ENCODE data around the gene CSK. TPM values are rescaled to one million over a fixed set of nuclear protein-coding genes. Genes with fewer than 3 reads are reported as not detected.

The CSK gene
- total RNA-seq, 1 experiment from 2014 or later = 49.2 TPM

DNA sequence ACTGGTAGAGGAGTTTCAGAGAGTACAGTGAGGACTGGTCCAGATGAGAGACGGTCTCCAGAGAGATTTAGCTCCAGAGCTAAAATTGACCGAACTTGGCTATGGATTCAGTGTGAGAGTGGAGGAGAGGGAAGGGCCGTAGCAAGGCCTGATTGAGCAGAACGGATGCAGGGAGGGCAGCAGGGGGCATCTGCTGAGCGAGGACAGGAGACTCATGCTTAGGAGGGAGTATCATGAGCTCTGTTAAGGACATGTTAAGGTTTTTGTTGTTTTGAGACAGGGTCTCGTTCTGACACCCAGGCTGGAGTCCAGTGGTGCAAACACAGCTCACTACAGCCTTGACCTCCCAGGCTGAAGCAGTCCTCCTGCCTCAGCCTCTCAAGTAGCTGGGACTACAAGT lies 23.1 kb downstream of the CSK start:
- Histone ChIP-seq H3K27ac (ENCODE audit: insufficient read length, low read depth, low read length) (no peak overlapping the region), H3K79me1 (ENCODE audit: insufficient read depth, low read depth, low read length, poor library complexity, severe bottlenecking) (no peaks in the 10 kb centered on the region), H2AFZ (ENCODE audit: low read length) (no peak overlapping the region), H3K79me2 (ENCODE audit: insufficient read depth, low read length) (no peaks in the 10 kb centered on the region), H4K20me1 (ENCODE audit: control insufficient read depth, insufficient read depth, insufficient read length) (no peaks in the 10 kb centered on the region), H3T11ph (ENCODE audit: low read length) (no peak overlapping the region), H3K27me3 (ENCODE audit: insufficient read depth, low read length) (no peaks in the 10 kb centered on the region), H3K18ac (ENCODE audit: insufficient read length, low read depth, low read length) (no peak overlapping the region), H3K23ac (ENCODE audit: insufficient read length, low read depth, low read length) (no peak overlapping the region), H3K4me2 (ENCODE audit: insufficient read depth, insufficient read length, low read length) (no peak overlapping the region), H3K4me1 (ENCODE audit: insufficient read depth, low read length) (no peaks in the 10 kb centered on the region), H3K23me2 (ENCODE audit: insufficient read length, low read depth, low read length, poor library complexity, severe bottlenecking) (no peaks in the 10 kb centered on the region), H2BK120ac (ENCODE audit: low read depth, low read length, poor library complexity, severe bottlenecking) (no peak overlapping the region), H3K9me3 (ENCODE audit: control insufficient read depth, low read depth, low read length) (no peaks in the 10 kb centered on the region), H2BK20ac (ENCODE audit: low read depth, low read length, poor library complexity, severe bottlenecking) (no peak overlapping the region), H4K91ac (ENCODE audit: insufficient read length, low read depth, low read length) (no peak overlapping the region), H3K14ac (ENCODE audit: insufficient read depth, low read length) (no peak overlapping the region), H3K9ac (ENCODE audit: extremely low read depth, insufficient read length, low read length) (no peak overlapping the region), H4K8ac (replicated peaks; ENCODE audit: insufficient read length, low read depth, low read length) (no peak overlapping the region), H2BK15ac (ENCODE audit: low read depth, low read length) (no peak overlapping the region), H3K56ac (ENCODE audit: insufficient read length, low read depth, low read length) (no peak overlapping the region), H2BK5ac (ENCODE audit: insufficient read length, low read length) (no peak overlapping the region), H2AK5ac (ENCODE audit: insufficient read length, low read length) (no peak overlapping the region), H4K5ac (ENCODE audit: insufficient read length, low read depth, low read length) (no peak overlapping the region), H2BK12ac (ENCODE audit: insufficient read length, low read depth, low read length) (no peak overlapping the region), H3K4ac (ENCODE audit: low read depth, low read length) (no peak overlapping the region)
- Mint-ChIP-seq H3K9me3 (no peaks in the 10 kb centered on the region), H3K36me3 (ENCODE audit: insufficient read depth in 1 of 3, low read depth in 3 of 3) (peaks cover 11 to 31% (median 30%) of the 10 kb centered on the region in 3 experiments; a peak in 5 of 7 replicates), H3K27me3 (ENCODE audit: low read depth) (0 out of 2 replicates have a peak, but pooled peaks cover 2% of the 10 kb centered on the region), H3K27ac (peak overlapping the region in 2 of 3 experiments; percentile 12 to 53; a peak in 3 of 7 replicates), H3K4me3 (no peak overlapping the region), H3K4me1 (peaks cover 11 to 22% of the 10 kb centered on the region in 2 experiments)
- TF ChIP-seq, protein P1, sequence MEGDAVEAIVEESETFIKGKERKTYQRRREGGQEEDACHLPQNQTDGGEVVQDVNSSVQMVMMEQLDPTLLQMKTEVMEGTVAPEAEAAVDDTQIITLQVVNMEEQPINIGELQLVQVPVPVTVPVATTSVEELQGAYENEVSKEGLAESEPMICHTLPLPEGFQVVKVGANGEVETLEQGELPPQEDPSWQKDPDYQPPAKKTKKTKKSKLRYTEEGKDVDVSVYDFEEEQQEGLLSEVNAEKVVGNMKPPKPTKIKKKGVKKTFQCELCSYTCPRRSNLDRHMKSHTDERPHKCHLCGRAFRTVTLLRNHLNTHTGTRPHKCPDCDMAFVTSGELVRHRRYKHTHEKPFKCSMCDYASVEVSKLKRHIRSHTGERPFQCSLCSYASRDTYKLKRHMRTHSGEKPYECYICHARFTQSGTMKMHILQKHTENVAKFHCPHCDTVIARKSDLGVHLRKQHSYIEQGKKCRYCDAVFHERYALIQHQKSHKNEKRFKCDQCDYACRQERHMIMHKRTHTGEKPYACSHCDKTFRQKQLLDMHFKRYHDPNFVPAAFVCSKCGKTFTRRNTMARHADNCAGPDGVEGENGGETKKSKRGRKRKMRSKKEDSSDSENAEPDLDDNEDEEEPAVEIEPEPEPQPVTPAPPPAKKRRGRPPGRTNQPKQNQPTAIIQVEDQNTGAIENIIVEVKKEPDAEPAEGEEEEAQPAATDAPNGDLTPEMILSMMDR (conservative IDR thresholded peaks at IDR 0.05) = no peak
- no peak for DNase-seq
- no CpG with 5 or more reads among the region's 6 CpGs for WGBS (ENCODE audit: extremely low coverage, insufficient read length, low lambda C conversion rate)

Measured in H9 (cell line).